ENCODE measurements around the gene TMEFF2.

- TF ChIP-seq POLR2A (IDR thresholded peaks at IDR 0.05) (no peak), CTCF (IDR thresholded peaks at IDR 0.05 in 8 of 11, conservative IDR thresholded peaks at IDR 0.05 in 3 of 11) (no peak)
Observed at GRCh38 chr2:192126426-192126825, 68.3 kb downstream of the TMEFF2 start.

Data from spleen (tissue), 7 donors.